DMS79 (cell line): ENCODE data around the gene GFOD2.

ENCODE experiments used
- DNase-seq: peaks from one replicate; lab custom pipeline; 2025; lab: John Stamatoyannopoulos, UW

Gene GFOD2

DNA sequence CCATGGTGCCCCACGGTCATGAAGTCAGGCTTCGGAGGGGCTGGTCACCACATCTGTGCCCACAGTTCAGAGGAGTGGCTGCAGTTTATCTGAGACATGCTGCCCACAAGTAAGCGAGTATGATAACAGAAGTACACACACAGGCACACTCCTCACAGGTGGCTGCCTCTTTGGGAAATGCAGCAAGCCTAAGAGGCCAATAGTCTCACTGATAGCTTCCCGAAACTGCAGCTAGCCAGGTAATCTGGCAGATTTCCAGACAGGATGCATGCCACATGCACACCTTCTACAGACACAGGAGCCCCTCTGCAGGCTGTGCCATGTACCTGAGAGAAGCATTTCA is 12.6 kb upstream of the GFOD2 start:
- DNase-seq = no peak

DNA sequence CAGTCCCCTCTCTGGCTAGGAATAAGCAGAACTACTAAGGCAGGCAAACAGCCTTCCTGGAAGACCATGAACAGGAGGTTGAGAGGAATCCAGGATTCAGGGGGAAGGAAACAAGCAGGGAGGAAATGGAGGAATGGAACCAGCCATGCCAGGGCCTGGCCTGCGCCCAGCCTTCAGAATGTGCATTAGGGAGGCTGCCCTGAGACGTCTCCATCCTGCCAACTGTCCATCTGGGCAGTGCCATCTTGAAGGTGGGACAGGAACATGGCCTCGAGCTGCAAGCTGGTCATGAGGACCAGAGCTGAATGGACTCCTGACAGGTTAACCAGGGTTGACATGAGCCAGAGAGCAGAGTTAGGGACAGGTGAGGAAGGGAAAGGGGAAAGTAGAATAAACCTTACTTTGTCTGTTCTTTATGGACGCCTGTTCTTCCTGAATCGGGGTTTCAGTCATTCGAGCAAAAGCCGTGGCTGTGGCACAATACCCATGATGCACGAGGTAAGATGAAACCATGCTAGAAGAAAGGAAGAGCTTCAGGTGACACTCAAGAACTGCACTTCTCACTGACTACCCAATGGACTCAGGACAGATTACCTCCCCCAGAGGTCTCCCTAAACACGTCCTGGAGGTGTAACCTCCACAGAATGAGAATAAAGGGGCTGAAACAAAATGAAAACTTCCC is 12.1 kb upstream of the GFOD2 start:
- DNase-seq = no peak

DNA sequence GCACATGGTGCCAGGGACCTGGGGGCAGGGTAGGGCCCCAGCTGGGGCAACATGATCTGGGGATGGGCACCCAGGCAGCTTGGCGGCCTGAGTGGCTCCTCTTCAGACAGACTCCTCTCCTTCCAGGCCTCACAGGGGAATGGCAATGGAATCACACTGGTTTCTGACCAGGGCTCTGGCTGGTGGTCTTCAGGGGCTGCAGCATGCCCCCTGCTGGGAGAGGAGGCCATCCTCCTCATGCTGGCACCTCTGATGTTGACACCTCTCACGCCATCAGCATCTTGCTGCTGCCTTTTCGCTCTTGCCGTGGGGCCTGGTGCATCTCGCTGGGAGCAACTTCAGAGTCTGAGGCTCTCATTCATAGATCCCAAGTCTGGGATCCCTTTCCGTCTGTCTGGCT is 11.2 kb upstream of the GFOD2 start:
- no peak for DNase-seq

DNA sequence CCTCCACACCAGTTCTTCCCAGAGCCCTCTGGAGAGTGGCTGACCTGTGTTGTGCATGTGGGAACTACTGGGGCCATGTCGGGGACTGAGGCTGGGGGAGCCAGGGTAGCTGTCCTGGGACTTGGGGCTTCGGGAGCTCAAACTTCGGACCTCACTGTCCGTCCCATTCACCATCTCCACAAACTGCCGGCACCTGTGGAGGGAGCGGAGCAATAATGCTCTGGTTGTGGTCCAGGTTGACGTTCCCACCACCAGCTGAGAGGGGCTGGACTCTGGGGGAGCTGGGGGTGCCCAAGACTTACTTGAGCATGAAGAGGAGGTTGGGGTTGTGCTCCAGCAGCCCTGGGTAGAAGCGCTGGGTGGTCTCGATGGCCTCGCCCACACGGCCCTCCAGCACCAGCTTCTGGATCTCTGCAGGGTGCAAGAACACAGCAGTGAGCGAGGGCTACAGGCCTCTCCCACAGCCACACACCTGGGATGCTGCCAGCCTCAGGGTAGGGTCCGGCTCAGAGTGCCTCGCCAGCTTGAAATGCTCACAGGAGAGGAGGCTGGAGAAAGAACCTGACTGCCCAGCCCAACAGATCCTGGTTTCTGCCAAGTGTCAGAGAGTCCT is 10.6 kb upstream of the GFOD2 start:
- no peak for DNase-seq

DNA sequence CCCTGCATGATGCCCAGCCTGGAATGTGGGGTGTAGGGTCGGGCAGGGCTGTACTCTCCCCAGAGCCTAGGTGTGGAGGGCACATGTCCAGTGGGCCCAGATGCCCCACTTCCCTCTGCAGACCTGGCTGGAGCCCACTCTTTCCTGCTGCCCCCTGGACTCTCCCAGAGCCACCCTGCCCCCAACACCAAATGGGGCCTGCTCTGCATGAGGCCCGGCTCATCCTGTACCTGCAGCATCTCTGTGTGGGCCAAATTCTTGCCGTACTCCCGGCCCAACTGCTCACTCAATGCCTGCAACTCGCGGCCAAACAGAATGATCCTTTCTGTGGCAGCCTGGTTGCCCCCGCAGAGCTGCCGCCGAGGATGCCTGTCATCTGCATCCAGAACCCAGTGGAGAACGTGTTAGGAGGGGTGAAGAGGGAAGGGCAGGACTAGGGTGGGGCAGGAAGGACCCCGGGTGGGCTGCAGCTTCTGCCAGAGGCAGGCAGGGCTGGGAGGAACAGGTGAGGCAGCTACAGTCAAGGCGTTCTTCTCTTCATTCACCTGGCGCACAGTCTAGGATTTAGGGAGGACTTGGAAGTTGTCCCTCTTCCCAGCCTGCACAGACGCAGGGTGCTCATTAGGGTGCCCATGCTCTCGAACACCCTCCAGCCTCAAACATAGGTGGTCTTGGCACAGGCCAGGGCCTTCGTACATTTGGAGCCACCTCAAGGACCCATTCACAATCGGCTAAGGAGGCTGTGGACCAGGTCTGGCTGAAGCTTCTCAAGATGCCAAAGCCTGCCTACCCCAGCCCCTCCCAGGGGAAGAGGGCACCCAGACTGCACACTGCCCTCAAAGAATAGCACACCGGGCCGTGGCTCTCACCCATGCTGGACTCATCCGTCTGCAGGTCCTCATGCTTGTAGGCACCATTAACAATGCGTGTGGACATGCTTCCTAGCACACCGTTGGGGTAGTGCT is 8.7 kb upstream of the GFOD2 start:
- DNase-seq = no peak

DNA sequence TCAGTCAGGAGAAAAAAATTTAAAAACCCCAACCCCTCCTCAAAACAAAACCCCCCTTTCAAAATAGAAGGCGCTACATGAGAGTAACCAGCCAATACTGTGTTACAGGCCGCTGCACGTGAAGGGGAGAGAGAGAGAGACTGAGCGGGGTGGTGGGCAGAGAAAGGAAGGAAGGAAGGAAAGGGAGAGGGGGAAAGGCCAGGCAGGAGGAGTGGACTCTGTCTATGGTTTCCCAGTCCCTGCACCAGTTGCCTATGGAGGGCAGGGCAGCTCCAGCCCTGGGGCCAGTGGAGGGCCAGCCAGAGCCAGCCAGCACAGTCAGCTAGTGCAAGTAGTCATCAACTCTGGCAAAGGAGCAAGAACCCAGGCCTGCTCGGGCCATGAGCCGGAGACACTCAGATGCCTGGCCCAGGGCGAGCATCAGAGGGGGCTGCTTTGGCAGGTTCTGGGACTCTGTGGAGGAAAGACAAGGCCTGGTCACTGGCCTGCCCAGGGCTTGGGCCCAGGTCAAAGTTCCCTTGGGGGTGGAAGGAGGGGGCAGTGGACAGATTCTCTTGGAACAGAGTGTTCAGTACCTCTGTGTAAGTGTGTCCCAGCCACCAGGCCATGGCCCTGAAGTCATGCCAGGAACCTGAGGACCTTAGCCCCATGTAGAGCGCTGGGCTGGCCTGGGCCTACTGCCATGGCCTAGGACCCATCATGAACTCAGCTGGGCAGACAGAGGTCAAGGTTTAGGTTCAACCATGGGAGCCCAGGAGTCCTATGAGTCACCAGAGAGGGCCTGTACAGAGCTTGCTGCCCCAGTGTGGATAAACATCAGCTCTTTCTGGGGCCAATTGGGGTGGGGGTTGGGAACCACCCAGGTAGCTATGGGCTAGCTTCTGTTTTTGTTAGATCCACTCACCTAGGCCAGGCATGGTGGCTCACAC is 7.3 kb upstream of the GFOD2 start:
- DNase-seq = no peak

DNA sequence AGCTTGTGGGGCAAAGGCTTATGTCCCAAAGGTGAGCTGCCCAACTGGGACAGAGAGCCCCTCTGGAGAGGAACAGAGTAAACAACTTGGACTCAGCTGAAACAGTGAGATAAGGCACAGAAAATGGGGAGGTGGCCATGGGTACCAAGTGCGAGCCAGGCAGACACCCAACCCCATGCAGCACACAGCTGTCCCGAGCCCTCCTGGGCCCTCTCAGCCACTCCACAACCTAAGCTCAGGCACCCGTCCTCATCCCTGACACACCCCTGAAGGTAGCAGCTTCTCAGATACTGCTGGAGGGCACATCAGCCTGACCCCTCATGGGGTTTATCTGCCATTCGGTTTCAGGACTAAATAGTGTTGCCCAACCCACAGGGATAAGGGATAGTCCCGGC is 4.8 kb upstream of the GFOD2 start:
- DNase-seq = no peak

DNA sequence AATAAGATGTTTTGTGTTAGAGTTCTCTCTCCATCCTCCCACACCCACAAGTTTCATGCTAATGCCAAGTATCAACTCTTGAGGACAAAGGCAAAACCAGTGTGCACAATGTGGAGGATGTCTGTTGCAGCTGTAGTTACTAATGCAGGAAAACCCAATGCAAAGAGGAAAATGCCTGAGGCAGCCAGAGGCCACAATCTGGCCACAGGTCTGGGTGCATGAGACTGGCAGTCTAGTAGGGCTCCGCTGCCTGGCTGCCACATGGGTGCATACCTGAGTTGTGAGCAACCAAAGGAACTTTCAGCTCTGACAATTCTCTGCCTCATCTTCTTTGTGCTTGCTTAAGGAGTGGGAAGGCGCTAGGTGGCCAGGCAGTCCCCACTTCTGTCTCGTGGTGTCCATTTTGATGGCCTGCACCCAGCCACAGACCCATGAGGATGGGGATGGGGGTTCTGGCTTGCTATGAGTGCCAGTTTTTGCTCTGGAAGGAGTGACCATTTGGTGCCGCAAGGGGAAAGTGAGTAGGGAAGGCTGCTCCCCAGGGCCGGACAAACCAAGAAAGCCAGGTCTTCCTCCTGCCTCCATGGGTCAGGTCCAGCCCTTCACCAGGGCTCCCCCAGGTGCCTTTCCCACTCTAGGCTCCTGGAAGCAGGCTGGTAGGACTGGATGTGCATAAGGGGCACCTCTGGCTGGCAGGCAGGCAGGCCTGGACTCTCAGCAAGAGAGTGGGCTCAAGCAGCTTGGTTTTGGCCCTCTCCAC is 4.2 kb upstream of the GFOD2 start:
- peak; percentile 84 for DNase-seq

DNA sequence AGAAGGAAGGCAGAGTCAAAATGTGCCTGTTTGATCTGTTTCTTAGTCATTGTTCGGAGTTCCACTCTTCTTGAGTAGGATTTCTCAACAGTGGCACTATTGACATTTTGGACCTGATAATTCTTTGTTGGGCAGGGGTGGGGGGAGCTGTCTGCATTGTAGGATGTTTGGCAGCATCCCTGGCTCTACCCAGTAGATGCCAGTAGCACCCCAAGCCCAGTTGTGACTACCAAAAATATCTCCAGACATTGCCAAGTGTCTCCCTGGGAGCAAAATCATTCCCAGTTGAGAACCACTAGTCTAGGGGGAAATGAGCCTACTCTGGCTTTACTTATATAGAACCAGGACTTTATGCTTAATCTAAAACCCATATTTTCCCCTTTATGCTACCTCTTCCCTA is 1.1 kb upstream of the GFOD2 start:
- no peak for DNase-seq

DNA sequence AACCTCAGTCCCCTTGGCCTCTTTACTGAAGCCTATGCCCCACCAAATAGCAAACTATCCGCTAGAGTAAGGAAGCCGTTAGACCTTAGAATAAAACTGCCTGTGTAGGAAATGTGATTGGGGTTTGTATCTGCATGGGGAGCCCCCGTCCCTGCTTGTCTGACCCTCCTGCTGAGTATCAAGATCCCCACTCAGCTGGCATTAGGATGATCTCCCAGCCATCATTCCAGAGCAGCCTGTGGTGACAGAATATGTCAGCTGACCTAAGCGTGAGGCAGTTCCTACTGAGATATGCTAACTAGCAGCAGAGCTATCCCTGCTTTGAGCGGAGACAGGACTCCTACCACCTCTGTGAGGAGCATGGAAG is 645 bp upstream of the GFOD2 start:
- DNase-seq = no peak

DNA sequence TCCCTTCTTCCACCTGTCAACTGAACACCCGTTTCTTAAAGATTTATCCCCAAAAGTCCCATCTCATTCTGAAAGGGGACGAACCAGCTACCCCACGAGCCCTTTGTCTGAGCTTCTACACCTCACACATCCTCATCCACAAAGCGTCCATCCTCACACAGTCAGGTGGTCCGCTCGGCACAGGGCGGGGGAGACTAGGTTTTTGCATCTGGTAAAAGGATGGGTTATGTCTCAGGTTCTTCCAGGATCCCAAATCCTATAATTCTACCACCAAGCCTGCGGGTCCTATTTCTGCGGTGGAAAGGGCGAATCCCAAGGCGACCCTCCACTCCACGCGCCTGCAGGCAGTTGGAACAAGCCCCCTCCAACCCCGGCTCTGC is 458 bp downstream of the GFOD2 start:
- no peak for DNase-seq

DNA sequence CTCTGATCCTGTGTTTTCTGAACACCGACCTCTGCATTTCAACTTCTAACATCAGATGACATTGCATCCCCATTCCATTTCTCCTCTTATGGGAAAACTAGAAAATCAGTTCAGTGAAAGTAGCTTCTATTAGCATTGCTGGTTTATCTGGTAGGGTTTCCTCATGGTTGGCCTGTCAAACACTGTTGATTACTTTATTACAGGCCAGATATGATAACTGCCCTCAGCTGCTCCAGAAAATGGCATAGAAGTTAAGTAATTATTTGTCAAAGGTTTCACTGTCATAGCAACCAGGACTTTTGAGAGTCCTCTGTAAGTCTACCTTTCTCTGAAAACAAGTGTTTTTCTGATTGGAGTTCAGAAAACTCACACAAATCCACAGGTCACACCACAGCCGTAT is 3.0 kb downstream of the GFOD2 start:
- no peak for DNase-seq

DNA sequence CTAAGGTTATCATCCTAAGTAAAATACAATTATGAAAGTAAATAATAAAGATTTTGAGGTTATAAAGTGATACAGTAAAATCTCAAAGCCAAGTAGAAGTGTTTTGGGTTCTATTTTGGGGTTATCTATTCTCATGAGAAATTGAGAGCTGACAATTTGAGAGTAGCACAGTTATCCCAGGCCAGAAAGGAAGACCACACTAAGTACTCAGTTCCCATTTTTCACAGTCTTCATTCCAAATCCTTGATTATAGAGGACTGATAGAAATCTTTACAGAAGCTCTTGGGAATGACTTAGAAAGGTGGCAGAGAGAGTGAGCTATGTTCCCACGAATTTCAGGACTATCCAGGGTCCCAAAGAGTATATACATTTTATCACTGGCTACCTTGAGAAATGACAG is 4.6 kb downstream of the GFOD2 start:
- no peak for DNase-seq

DNA sequence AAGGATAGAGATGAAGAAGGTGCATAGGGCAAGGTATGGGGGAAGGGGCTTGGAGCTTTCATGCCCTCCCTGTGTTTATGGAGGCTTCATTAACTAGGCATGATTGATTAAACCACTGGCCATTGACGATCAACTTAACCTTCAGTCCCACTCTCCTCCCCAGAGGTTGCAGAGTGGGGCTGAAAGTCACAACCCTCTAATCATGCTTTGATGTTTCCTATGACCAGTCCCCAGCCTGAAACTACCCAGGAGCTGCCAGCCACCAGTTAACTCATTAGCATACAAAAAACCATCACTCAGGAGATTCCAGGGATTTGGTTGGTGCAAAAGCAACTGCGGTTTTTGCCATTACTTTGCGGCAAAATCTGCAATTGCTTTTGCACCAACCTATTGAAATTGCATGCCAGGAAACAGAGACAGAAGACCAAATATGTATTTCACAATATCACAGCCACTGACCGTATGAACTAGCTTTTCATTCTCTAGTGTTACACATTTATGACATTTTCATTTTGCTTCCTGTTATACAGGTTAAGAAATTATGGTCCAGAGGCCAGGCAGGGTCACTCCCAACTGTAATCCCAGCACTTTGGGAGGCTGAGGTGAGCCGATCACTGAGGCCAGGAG is 5.4 kb downstream of the GFOD2 start:
- no peak for DNase-seq

DNA sequence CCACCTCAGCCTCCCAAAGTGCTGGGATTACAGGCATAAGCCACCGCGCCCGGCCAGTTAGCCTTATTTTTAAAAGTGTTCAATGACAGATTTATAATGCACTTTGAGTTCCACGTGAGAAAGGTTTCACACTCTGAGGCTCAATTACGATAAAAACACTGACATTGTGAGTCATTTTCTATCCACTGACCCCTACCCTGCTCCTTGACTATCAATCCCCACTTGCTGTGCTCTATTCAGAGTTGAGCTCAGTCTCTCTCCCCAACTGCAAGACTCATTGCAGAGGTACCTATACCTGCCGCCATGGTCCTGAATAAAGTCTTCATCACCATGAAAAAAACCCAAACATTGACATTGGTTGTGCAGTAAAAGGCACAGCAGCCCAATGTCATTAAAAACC is 8.5 kb downstream of the GFOD2 start:
- DNase-seq = no peak

DNA sequence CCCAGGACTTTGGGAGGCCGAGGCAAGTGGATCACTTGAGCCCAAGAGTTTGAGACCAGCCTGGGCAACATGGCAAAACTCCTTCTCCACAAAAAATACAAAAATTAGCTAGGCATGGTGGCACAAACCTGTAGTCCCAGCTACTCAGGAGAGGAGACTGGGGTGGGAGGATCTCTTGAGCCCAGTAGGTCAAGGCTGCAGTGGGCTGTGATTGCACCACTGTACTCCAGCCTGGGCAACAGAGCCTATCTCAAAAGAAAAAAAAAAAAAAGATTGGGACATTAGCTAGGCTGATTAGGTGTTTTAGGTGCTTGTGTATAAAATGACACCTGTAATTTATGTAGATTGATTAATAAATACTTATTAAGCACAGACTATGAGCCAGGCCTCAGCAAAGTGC is 10.1 kb downstream of the GFOD2 start:
- DNase-seq = no peak

DNA sequence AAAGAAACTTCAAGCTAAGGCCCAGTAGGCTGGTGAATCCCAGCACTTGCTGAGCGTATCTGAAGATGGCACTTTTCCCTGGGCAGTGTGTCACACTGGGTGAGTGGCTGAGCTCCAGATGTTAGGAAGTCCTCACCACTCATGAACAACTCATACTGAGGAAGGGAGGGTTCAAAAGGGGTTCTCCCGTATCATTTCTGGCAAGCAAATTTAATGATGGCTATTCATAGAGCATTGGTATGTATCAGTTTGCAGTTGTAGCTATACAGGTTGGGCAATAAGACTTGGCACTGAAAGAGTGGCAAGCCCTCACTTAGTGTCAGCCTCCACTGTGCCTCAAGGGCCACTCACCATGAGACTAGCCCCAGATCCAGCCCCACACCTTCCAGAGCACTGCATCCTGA is 10.7 kb downstream of the GFOD2 start:
- no peak for DNase-seq

DNA sequence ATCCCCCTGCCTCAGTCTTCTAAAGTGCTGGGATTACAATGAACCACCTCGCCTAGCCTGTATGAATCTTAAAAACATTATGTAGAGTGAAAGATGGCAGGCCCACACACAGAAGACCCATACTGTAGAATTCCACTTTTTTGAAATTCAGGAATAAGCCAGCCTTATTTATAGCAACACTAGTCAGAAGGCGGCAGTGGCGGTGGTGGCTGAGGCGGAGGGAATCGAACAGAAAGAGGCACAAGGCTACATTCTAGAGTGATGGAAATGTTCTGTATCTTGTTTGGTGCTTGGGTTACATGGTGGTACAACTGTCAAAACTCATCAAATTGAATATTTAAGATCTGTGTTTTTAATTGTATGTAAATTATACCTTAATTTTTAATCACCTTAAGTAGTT is 11.3 kb downstream of the GFOD2 start:
- DNase-seq = no peak

DNA sequence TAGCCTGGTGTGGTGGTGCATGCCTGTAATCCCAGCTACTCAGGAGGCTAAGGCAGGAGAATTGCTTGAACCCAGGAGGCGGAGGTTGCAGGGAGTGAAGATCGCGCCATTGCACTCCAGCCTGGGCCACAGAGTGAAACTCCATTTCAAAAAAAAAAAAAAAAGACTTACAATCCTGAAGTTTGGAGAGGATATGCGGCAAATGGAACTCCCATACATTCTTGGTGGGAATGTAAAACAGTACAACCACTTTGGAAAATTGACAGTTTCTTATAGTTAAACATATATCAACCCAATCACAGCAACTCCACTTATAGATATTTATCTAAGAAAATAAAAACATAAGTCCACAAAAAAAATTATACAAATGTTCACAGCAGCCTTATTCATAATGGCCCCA is 11.9 kb downstream of the GFOD2 start:
- DNase-seq = no peak

DNA sequence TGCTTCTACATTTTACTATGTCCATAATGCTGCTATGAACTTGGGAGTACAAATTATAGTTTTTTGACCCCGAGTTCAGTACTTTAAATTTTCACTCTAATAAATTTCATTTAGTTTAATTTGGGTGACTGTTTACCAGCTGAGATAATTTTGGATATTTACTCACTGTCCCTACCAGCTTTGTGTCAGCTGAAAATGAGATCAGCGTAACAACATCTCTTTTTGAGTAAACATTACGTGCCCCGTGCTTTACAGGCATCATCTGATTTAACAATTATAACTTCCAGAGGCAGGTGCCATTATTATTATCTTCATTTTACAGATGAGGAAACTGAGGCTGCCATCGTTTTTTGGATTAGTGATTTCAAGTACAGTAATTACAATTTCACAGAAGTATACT is 15.0 kb downstream of the GFOD2 start:
- DNase-seq = no peak

DNA sequence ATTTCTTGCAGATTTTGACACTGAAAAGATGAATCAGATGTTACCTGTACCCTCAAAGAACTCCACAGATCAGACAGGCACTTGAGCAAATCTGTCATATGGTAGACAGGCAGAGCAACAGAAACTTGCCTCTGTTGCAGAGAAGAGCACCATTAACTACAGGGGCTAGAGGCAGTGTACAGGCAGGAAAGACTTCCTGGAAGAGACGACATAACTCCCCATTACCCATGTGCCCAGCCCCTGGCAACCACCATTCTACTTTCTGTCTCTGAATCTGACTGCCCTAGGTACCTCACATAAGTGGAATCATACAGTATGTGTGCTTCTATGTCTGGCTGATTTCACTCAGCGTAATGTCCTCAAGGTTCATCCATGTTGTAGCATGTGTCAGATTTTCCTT is 15.5 kb downstream of the GFOD2 start:
- no peak for DNase-seq
